ENCODE data around the gene PTPN9.
"Not testable (repeated sequence)": the region's sequence is repeated elsewhere in the genome, so short reads cannot be mapped to it uniquely, and the experiment has no call there.

Gene PTPN9

DNA sequence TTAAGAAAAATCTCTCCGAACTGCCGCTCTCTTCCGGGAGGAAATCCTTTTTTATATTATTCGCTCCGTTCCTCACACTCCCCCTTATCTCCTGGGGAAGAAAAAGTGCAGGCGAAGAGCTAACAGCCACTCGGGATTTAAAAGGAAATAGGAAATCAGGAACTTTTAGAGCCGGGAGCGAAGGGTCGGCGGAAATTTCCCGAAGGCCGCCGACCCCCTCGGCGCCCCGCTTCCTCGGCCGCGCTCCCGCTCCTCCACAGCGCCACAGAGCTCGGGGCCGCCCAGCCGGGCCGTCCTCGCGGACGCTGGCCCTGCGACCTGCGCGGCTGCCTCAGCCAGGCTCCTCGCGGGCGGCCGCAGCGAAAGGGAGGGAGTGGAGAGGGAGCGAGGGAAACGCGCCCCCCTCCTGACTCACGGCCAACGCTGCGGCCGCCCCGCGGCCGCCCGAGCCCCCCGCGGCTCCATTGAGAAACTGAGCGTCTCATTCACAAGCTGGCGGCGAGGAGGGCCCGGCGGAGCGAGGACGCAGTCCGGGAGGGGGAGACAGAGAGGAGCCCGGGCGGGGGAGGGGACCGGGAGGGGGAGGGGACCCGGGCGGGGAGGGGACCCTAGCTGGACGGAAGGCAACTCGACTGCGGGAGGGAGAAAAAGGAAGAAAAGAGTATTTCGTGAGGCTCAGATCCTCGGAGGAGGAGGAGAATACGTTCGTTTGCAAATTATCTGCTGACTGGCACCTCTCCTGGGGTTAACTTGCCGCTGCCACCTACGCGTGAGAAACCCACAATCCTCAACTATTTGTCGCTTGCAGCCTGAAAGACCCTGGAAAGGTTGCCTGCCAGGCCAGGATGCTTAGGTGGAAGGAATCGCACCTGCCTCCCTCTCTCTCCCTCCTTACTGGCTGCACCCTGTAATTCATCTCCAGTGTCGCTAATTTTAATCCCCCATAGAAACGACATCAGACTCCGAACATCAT is at the start of gene PTPN9:
PTPN9 (minus strand) TSS at position 368 of the 973 bp plus-strand sequence. CDS start 539 bp downstream, outside the sequence.
- peak; percentile 57 for DNase-seq

DNA sequence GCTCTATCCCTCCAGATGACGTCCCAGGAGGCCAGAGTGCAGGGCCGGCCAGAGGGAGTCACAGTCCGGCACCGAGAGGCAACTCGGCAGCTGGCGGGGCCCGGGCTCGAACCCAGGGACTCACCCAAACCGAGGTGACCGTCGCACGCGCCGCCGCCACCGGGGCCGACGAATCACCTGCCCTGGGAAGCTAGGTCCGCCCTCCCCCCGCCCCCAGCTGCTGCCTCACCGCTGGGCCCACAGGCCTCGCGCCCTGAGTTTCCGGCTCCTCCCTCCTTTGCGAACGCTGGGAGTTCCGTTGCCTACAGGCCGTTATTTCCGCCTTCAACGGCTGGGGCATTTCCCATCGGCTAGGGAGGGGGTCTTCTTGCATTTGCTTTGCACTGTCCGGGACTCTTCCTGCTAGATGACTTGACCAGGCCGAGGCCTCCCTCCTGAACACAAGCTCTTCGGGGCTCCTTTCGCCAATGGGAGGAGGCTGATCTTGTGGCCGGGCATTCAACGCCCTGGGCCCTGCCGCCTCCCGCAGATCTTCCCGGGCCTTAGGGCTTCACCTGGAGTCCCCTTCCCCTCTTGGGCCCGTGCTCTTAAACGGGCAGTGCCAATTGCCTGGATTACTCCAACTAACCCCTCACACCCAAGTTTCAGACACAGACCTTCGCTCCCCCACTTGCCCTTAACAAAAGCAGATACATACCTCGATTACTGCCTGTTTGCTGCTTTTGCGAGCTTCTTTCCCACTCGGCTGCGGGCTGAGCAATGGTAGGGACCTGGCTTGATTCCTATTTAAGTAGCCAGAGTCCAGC is 46.6 kb upstream of the PTPN9 start, which contains the start of gene SNUPN:
SNUPN (minus strand) TSS at position 184 of the 806 bp plus-strand sequence. CDS start 4,674 bp downstream, outside the sequence.
- peak; percentile 97 for DNase-seq

DNA sequence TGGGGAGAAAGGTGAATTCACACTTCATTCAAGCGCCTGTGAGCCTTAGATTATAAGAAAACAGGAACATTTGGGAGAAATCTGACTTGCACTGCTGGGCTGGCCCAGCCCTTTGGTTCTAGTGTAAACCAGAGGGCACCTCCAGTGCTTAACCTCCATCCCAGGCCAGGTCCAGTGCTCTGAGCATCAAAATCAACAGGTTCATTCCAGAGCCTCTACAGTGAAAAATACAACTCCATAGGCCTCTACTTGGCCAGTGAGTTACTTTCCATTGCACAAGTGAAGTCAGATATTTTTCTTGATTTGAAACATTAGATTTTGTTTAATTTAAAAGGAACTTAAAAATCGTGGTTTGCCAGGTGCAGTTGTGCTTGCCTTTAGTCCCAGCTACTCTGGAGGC is 43.4 kb upstream of the PTPN9 start:
- no peak for DNase-seq

DNA sequence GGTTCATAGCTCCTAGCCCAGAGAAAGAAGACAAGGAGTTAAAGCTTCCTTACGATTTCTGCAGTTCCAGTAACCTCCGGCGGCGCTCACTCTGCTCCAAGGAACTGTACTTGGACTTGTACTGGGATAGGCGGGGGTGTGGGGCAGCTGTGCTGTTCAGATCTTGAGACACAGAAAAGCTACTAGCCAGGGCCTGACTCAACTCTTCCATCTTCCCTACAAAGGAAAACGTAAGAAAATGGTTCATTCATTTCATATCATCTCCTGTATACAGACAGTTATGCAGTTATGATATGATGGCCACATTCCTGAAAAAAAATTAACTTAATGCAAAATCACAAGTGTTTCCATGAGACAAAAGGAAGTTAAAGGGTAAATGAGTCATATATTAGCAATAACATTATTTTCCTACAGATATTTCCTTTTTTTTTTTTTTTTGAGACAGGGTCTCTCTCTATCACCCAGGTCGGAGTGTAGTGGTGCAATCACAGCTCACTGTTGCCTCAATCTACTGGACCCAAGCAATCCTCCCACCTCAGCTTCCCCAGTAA is 41.8 kb upstream of the PTPN9 start:
- no peak for DNase-seq

DNA sequence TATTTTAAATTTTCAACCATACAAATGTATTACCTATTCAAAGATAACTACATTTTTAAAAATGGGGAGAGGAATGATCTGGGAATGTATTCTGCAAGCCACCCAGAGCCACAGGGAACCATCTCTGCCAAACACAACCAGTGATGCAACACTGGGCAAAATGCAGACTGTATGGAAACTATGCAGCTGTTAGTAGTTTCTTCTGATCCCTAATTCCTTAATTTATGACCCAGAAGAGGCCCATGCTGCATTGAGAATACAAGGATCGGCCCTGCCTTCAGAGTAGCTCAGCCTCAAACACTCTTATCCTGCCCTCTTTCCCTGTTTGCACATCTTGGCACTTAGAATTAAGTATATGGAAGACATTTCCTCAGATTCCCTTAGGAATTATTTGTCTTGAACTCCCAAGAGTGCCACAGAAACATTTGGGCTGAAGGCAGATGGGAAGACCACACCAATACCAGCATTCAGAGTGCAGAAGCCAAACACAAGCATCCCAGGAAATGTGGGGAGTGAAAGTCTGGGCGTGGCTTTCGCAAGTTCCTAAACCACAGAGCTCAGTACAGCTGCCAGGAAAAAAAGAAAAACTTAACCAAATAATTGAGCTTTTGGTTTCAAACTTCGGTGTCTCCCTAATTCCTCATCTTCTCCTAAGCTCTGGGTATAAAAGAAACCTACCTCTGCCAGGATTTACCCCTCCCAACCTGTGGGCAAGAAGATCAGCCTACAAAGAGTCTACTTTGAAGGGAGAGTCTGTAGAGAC is 41.1 kb upstream of the PTPN9 start:
- no peak for DNase-seq

DNA sequence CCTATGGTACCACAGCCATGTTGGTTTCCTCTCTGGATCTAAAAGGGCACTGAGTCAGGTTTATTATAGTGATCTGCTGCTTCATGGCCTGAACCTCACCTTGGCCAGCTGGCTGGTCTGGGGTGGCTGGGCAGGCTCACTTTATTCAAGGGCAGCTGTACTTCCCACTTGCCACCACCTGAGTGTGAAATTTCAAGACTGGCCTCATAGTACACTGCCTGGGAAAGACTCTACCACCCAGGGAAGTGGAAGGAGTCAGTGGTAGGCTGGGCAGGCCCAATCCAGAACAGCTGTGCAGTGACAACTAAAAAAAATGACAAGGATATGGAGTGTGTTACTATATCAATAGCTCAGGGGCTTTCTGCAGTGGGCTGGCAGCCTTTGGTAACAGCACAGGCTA is 37.7 kb upstream of the PTPN9 start:
- DNase-seq: no peak

DNA sequence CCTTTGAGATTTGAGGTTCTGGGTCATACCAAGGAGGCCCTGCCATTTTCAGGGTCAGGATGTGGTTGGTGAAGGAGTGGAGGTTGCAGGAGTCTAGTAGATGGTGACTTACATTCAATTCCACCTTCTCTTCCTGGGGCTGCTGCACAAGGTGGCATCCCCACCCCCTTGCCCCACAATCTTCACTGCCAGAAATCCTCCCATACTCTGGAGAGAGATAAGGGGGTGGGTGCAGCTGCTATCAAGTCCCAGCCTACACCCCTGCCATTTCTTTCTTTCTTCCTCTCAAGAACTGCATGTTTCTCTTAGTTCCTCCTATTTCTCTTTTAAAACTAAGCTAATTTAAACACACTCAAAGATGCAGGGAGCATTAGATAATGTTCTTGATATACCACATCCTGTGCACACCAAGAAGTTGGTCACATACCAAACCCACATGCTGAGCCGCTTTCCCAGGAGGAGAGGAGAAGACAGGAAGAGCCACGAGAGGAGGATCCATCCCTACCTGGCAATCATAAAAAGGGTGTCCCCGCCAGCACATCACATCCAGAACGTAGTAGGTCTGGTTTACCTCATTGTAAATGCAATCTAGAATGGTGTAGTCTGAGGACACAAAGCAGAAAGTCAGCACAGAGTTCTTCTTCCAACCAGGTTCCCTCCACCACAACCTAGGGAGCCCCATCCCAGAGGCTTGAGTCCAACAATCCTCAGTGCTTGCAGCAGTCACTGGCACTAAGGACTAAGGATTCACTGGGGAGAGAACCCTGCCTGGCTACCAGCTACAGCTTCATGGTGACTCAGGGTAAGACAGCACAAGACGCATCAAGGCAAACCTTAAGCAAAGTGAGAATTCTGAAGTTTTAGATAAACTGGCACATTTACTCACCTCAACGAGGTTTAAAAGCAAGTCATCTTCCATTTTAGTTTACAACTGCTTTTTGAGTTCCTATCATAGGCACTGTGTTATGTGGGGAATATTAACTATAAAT is 27.9 kb upstream of the PTPN9 start:
- DNase-seq: peak; percentile 25

DNA sequence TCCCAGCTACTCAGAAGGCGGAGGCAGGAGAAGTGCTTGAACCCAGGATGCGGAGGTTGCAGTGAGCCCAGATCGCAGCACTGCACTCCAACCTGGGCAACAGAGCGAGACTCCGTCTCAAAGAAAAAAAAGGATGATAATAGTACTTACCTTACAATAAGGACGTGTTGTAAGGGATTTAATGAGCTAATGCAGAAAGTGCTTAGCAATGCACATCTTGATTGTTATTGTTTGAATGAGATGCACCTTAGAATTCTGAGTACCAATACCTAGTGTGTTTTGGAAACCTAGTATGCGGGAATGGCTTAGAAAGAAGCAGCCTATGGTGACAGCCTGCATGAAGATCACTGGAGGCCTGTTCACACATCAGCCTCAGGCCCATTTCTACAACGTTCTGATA is 26.9 kb upstream of the PTPN9 start:
- no peak for DNase-seq

DNA sequence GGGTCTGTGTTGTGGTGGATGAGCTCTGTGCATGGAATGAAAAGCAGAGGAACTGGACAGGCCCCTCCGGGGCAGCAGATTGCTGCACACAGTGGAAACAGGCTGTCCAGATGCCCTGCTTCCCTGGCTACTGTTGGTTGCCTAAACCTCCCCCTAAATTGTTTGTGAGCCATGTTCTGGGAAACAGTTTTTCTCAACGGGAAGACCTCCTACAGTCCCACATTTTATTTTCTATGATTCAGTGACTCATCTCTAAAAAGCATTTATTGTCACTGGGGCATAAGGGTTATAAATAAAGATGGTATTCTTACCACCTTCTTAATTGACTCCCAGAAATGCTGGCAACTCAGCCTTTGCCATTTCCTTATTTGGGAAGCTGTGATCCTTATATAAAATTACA is 20.3 kb upstream of the PTPN9 start:
- no peak for DNase-seq

DNA sequence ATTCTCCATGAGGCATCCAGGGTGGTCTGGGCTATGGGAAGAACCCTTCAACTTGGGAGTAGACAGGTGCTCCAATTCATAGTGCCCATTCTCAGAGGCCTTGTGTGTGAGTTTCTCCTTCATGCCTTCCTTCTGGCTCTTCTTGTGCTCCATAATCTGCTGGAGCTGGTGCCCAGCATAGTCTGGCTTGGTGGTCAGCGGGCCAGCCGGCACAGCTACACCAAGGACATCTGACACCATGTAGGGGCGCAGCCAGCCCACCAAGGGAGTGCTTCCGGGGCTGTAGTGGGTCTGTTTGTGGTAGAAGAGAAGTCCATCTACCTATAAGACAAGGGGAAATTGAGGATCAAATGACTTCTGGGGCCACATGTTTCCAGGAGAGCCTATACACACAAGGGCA is 19.2 kb upstream of the PTPN9 start:
- DNase-seq: no peak

DNA sequence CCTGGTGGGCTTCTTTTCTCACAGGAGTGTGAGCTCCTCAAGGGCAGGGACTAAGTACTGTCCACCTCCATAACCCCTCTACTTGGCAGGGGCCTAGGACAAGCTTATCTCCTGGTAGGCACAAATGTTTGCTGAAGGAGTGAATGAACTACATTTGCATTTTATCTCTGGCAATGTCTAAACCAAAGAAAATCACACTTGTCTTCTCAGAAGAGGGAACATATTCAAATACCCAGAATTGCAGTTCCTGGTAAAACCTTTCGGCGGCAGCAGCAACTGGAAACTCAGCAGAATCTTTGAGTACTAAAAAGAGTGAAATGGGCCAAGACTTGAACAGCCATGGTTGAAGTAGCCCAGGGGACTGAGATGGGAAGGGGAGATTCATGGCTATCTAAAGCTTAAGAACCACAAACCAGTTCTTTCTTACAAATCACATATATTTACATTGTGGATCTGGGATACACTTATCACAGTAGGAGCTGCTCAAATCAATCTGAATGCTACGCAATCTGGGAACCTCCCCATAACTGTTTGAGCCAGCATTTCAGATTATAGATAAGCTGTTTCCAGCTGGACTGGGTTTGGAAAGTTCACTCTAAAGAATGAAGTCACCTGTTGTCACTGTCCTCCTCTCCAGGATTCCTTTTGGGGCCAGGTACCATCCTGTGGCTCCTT is 18.7 kb upstream of the PTPN9 start:
- no peak for DNase-seq

DNA sequence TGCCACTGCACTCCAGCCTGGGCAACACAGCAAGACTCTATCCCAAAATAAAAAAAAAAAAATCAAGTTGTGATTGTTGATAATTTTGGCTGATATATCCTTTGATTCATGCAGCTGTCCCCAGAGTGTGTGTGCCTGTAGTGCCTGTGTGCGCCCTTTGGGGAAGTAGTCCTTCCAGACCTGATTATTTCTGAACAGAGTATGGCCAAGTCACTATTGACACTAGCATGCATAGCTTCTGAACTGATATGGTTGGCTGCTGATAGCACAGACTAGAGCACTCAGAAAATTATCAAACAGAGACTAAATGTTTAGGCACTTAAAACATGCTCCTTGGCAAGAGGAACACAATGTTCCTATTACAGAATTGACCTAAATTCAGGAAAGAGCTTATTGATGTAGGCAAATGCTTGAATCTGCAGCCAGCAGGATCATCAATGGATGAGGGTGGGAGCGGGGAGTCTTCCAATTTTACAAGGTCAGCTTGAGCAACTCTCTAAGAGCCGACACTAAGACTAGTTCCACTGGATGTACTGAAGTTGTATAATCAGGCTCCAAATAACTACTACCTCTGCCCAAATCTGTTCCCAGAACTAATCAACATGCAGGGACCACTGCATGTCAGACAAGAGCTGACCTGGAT is 17.7 kb upstream of the PTPN9 start:
- no peak for DNase-seq

DNA sequence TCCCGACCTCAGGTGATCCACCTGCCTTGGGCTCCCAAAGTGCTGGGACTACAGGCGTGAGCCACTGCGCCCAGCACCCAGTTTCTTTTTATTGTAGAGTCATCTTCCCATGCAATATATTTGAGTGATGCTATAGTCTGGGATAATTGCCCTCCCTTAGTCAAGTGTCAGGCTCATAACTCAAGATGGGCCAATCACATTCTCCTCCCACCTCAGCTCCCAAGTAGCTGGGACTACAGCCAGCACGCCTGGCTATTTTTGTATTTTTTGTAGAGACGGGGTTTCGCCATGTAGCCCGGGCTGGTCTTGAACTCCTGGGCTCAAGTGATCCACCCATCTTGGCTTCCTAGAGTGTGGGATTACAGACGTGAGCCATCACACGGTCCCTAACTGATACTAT is 15.2 kb upstream of the PTPN9 start:
- DNase-seq: no peak

DNA sequence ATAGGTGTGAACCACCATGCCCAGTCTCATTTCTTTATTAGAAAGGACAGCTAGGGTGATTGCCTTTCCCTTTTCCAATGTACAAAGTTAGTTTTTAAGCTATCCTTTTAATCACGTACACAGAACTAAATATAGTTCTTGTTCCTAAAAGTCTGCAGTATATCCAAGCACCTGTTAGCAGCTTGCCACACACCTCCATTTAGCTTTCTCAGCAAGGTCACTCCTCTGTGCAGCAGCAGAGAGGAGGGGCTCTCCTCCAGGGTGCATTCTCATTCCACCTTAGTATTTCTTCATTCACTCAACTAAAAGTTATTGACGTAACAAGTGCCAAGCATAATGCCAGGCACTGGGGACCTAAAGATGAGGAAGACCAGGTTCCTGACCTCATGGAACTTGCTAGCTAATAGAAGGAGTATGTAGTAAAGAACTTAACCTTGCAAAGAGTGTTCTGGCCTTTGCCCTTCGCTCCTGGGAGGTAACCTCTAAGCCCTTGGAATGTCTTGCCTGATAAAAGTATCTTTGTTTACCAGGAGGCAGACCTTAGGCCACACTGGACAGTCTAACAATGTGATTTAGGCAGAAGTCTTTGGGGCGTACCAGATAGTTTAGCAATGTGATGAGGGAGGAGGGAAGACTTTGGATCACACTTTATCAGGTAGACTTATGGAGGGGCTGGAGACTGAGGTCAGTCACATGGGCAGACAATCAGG is 12.7 kb upstream of the PTPN9 start:
- DNase-seq: no peak

DNA sequence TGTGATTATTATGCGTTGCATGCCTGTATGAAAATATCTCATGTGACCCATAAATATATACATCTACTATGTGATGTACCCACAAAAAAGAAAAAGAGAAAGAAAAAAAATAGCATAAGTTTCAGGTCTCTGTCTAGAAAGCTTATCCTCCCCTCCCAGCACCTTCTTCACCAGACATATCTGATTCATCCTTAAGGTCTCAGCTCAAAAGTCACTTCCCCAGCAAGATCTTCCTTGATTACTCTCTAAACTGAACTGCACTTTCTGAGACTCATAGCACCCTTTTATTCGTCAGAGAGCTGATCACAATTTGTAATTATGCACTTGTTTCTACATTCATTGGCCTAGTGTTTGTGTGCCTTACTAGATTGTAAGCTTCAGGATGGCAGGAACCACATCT is 11.1 kb upstream of the PTPN9 start:
- DNase-seq: no peak

DNA sequence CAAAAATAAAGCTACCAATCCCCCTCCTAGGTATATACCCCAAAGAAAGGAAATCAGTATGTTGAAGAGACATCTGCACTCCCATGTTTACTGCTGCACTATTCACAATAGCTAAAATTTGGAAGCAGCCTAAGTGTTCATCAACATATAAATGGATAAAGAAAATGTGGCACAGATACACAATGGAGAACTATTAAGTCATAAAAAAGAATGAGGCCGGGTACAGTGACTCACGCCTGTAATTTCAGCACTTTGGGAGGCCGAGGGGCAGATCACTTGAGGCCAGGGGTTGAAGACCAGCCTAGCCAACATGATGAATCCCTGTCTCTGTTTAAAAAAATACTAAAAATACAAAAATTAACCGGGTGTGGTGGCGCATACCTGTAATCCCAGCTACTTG is 10.0 kb upstream of the PTPN9 start:
- no peak for DNase-seq

DNA sequence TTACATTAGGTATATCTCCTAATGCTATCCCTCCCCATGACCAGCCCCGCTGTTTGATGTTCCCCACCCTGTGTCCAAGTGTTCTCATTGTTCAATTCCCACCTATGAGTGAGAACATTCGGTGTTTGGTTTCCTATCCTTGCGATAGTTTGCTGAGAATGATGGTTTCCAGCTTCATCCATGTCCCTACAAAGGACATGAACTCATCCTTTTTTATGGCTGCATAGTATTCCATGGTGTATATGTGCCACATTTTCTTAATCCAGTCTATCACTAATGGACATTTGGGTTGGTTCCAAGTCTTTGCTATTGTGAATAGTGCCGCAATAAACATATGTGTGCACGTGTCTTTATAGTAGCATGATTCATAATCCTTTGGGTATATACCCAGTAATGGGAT is 7.3 kb upstream of the PTPN9 start:
- not testable (repeated sequence) for DNase-seq

DNA sequence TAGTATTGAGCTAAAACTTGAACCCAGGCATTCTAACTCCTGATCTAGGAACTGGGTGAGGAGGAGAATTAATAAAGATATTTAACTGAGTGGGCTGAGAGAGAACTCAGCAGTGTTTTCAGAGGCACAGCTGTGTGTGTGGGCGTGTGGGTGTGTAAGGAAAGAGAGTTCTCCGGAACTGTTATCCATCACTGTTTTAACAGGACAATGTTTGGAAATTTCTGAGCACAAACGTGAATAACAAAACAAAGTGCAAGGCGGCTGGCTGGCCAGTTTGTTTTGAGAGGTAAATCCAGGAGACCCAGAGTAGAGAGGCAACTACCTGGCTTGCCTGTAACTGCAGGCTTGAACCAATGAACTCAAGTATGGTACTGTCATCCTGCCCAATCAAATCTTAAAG is 5.0 kb upstream of the PTPN9 start:
- DNase-seq: no peak

DNA sequence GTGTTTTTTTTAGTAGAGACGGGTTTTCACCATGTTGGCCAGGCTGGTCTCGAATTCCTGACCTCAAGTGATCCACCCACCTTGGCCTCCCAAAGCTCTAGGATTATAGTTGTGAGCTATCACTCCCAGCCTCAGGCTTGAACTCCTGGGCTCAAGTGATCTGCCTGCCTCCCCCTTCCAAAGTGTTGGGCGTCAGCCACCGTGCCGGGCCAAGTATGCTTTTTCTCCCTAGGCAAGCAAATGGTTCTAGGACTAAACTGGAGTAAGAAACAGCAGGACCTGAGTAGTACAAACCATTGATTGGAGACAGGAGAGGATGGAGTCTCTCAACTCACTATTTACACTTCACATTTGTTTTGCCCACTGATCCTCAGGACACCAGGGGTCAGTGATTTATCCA is 4.6 kb upstream of the PTPN9 start:
- DNase-seq: no peak

DNA sequence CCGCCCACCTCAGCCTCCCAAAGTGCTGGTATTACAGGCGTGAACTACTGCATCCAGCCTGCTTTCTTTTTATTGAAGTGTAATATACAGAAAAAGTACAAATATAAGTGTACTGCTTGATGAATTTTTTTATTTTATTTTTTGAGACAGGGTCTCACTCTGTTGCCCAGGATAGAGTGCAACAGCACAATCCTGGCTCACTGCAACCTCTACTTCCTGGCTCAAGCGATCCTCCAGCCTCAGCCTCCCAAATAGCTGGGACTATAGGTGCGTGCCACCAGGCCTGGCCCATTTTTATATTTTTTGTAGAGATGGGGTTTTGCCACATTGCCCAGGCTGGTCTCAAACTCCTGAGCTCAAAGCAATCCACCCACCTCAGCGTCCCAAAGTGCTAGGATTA is 3.8 kb upstream of the PTPN9 start:
- not testable (repeated sequence) for DNase-seq

Measured in GDM1 (cell line).